ENCODE data around the gene COX5B.

- TF ChIP-seq RERE (CRISPR knock-in tag; IDR thresholded peaks at IDR 0.05; ENCODE audit: borderline replicate concordance), result no peak
- TF ChIP-seq CHD2 (IDR thresholded peaks at IDR 0.05; ENCODE audit: low read depth, low read length), result no peak
These were observed 29.7 kb downstream of the COX5B start for GRCh38 chr2:97675430-97676113.

All from K562 (cell line).